Endodermal cell (in vitro differentiated cells): Measurements from ENCODE around the gene GNAL. TPM values are rescaled to one million over a fixed set of nuclear protein-coding genes. Genes with fewer than 3 reads are reported as not detected.

Experiments
- DNase-seq: peaks from one replicate; pipeline ENCODE4 v3.0.0-alpha.2; 2017
- H3K27ac ChIP-seq: 2 replicates; pipeline ENCODE4 v1.5.1; 2013; ENCODE audit warnings: mild to moderate bottlenecking, low read depth, low read length, moderate library complexity
- H3K27me3 ChIP-seq: 2 replicates; pipeline ENCODE4 v1.6.1; 2013; ENCODE audit warnings: mild to moderate bottlenecking, low read length, moderate library complexity; ENCODE audit not compliant: insufficient read depth, control insufficient read depth, poor library complexity, severe bottlenecking
- H3K36me3 ChIP-seq: 2 replicates; pipeline ENCODE4 v1.7.0; 2013; ENCODE audit warnings: mild to moderate bottlenecking, low read length, moderate library complexity; ENCODE audit not compliant: control insufficient read depth, insufficient read depth
- H3K4me1 ChIP-seq: one replicate; pipeline ENCODE4 v1.7.0; 2013; ENCODE audit warnings: low read length; ENCODE audit not compliant: control insufficient read depth, insufficient read depth
- H3K4me3 ChIP-seq: 2 replicates; pipeline ENCODE4 v1.5.1; 2013; ENCODE audit warnings: mild to moderate bottlenecking, low read length, moderate library complexity
- H3K9ac ChIP-seq: 2 replicates; pipeline ENCODE4 v1.6.1; 2013; ENCODE audit warnings: mild to moderate bottlenecking, low read length, moderate library complexity; ENCODE audit not compliant: poor library complexity, severe bottlenecking; ENCODE audit errors: extremely low read depth
- H3K9me3 ChIP-seq: 2 replicates; pipeline ENCODE4 v1.6.1; 2013; ENCODE audit warnings: mild to moderate bottlenecking, low read length, moderate library complexity; ENCODE audit not compliant: control insufficient read depth
- H3K27ac Mint-ChIP-seq: 2 replicates; pipeline ENCODE4 v1.8.0; 2020; ENCODE audit warnings: mixed read lengths
- H3K27me3 Mint-ChIP-seq: 2 replicates; pipeline ENCODE4 v1.8.0; 2021; ENCODE audit warnings: mild to moderate bottlenecking, mixed read lengths; ENCODE audit not compliant: insufficient read depth
- H3K36me3 Mint-ChIP-seq: 2 replicates; pipeline ENCODE4 v1.8.0; 2020; ENCODE audit warnings: low read depth, mixed read lengths
- H3K4me1 Mint-ChIP-seq: 2 replicates; pipeline ENCODE4 v1.8.0; 2020; ENCODE audit warnings: mixed read lengths
- H3K4me3 Mint-ChIP-seq: 2 replicates; pipeline ENCODE4 v1.8.0; 2020; ENCODE audit warnings: mild to moderate bottlenecking, moderate library complexity, mixed read lengths
- H3K9me3 Mint-ChIP-seq: 2 replicates; pipeline ENCODE4 v1.8.0; 2020; ENCODE audit warnings: mild to moderate bottlenecking, mixed read lengths
- WGBS, 2 experiments: methylation state at CpG; one replicate each; pipeline versions ENCODE4 v1.1.5 to v1.1.7; 2013; ENCODE audit warnings: missing lambda C conversion rate in 2 of 2, mixed read lengths in 1 of 2; ENCODE audit not compliant: insufficient coverage in 1 of 2, insufficient read length in 1 of 2; 5-methylcytosine and 5-hydroxymethylcytosine counted together
- total RNA-seq, 2 donors: library from RNA; stranded (reverse); fragmentation: NEBNext Ultra II Directional in 1 of 2; extraction: Animal tissue kit (Norgen Biotek cat#: 25700) in 1 of 2; gene quantifications; 2 replicates in 1 of 2; 3 replicates in 1 of 2; pipeline ENCODE4 v1.2.1, GENCODE V29; 2021
- TF ChIP-seq, protein P1 (sequence below): fragments of 200-600 bp; sonication (generic); conservative IDR thresholded peaks from 2 replicates; pipeline ENCODE4 v1.5.0; 2021; ENCODE audit warnings: antibody characterized with exemption, mild to moderate bottlenecking

GNAL gene
- total RNA-seq, 2 donors from 2014 or later = 37.9 to 58.2 TPM

DNA sequence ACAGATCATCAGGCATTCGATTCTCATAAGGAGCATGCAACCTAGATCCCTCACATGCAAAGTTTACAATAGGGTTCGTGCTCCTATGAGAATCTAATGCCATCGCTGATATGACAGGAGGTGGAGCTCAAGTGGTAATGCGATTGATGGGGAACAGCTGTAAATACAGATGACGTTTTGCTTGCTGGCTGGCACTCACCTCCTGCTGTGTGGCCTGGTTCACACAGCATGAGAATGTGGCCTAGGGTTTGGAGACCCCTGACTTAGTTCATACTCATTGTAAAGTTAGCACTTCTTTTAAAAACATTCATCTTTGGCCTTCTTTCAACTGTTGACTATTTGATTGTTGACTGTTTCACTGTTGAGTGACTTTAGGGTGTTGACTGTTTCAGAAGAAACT is 153.5 kb downstream of the GNAL start:
- Mint-ChIP-seq H3K4me3 (no peak overlapping the region), H3K27ac (no peak overlapping the region), H3K36me3 (no peaks in the 10 kb centered on the region), H3K27me3 (no peaks in the 10 kb centered on the region), H3K9me3 (no peaks in the 10 kb centered on the region), H3K4me1 (peaks cover 13% of the 10 kb centered on the region)
- Histone ChIP-seq H3K9me3 (no peaks in the 10 kb centered on the region), H3K4me3 (no peak overlapping the region), H3K4me1 (peaks cover 9% of the 10 kb centered on the region), H3K9ac (no peak overlapping the region), H3K36me3 (peaks cover 3% of the 10 kb centered on the region), H3K27me3 (no peaks in the 10 kb centered on the region), H3K27ac (no peak overlapping the region)
- peak; percentile 35 for DNase-seq
- TF ChIP-seq, protein P1, sequence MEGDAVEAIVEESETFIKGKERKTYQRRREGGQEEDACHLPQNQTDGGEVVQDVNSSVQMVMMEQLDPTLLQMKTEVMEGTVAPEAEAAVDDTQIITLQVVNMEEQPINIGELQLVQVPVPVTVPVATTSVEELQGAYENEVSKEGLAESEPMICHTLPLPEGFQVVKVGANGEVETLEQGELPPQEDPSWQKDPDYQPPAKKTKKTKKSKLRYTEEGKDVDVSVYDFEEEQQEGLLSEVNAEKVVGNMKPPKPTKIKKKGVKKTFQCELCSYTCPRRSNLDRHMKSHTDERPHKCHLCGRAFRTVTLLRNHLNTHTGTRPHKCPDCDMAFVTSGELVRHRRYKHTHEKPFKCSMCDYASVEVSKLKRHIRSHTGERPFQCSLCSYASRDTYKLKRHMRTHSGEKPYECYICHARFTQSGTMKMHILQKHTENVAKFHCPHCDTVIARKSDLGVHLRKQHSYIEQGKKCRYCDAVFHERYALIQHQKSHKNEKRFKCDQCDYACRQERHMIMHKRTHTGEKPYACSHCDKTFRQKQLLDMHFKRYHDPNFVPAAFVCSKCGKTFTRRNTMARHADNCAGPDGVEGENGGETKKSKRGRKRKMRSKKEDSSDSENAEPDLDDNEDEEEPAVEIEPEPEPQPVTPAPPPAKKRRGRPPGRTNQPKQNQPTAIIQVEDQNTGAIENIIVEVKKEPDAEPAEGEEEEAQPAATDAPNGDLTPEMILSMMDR = no peak
- WGBS, 2 experiments = 85 to 93% methylated on average over 4 to 5 of the region's 5 CpGs

DNA sequence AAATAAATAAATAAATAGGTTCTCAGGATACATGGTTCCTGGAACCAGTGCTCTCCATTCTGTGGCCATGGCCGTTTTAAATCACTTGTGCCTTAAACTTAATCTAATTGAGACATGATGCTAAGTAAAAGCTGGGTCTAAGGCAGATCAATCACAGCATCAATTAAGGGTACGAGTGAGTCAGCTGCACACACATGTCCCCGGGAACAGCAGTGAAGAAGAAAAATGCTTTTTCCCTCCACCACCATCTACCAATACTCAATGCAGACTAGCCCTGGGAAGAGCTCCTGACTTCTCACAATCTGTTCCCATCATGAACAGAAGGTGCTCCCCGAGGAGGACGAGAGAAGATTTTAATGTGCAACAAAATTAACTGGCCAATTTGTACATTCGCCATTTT is 155.4 kb downstream of the GNAL start:
- 90 to 100% methylated on average over 1 to 5 of the region's 6 CpGs for WGBS, 2 experiments
- H3K4me3 Mint-ChIP-seq = no peak overlapping the region
- Histone ChIP-seq H3K27me3 (no peaks in the 10 kb centered on the region), H3K4me1 (peaks cover 9% of the 10 kb centered on the region), H3K27ac (no peak overlapping the region), H3K9me3 (no peaks in the 10 kb centered on the region), H3K9ac (no peak overlapping the region), H3K4me3 (no peak overlapping the region), H3K36me3 (peaks cover 3% of the 10 kb centered on the region)
- H3K27me3 Mint-ChIP-seq = no peaks in the 10 kb centered on the region
- H3K27ac Mint-ChIP-seq = no peak overlapping the region
- no peaks in the 10 kb centered on the region for H3K36me3 Mint-ChIP-seq
- no peaks in the 10 kb centered on the region for H3K9me3 Mint-ChIP-seq
- TF ChIP-seq, protein P1 = no peak
- DNase-seq = peak; percentile 15
- peaks cover 18% of the 10 kb centered on the region for H3K4me1 Mint-ChIP-seq

DNA sequence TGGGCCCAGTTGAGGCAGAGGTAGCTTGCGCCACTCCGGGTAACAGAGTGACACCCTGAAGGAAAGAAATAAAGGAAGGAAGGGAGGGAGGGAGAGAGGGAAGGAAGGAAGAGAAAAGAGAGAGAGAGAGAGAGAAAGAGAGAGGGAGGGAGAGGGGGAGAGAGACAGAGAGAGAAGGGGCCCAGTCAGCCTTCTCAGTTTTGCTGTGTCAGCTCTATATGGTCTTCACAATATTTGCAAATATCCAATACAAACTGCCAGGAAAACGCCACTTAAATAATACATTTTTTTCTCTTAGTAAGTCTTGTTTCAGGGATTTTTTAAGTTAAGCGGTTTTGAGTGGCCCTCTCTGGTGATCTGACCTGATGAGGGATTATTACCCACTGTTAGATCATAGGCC is 156.6 kb downstream of the GNAL start:
- no peaks in the 10 kb centered on the region for H3K9me3 Mint-ChIP-seq
- no peaks in the 10 kb centered on the region for H3K36me3 Mint-ChIP-seq
- Histone ChIP-seq H3K27ac (no peak overlapping the region), H3K9ac (no peak overlapping the region), H3K4me1 (peaks cover 6% of the 10 kb centered on the region), H3K4me3 (no peak overlapping the region), H3K9me3 (no peaks in the 10 kb centered on the region), H3K27me3 (no peaks in the 10 kb centered on the region), H3K36me3 (peaks cover 3% of the 10 kb centered on the region)
- H3K27ac Mint-ChIP-seq = no peak overlapping the region
- H3K4me1 Mint-ChIP-seq = peaks cover 19% of the 10 kb centered on the region
- 90 to 92% methylated on average over 2 to 4 of the region's 4 CpGs for WGBS, 2 experiments
- H3K27me3 Mint-ChIP-seq = no peaks in the 10 kb centered on the region
- TF ChIP-seq, protein P1 = no peak
- H3K4me3 Mint-ChIP-seq = no peak overlapping the region
- peak; percentile 17 for DNase-seq
